ENCODE results near the gene CDKN2AIP. TPM values are rescaled to one million over a fixed set of nuclear protein-coding genes. Genes with fewer than 3 reads are reported as not detected.

The CDKN2AIP gene
- polyA plus RNA-seq, 1 of the 3 experiments (the other 2 are of a cell fraction), result 8.3 TPM

DNA sequence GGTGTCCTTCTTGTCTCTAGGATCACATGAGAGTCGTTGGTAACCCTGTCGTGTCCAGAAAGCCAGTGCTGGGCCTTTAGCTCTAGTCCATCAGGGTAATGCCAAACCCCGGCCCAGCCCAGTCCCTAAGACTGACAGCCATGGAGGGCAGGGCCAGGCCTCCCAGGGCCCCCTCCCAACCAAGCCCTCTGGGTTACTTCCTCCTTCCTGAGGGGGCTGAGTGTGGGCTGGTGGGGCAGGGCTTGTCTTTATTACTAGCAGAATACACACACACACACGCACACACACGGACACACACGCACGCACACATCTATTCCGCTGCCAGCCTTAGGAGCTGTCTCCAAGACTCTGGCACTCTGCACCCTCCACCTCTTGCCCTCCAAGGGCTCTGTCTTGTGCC is 35.6 kb upstream of the CDKN2AIP start:
- POLR2A ChIA-PET, result no interaction called here
- H3K9ac ChIP-seq, result no peak overlapping the region
- H2AFZ ChIP-seq (ENCODE audit: low read depth), result no peak overlapping the region
- H3K27ac ChIP-seq (ENCODE audit: low read depth in 2 of 2, low read length in 1 of 2), result no peak overlapping the region
- no peak for DNase-seq
- CTCF ChIA-PET, result interaction anchor here (2.2 kb wide), 1 partner anchor 152 kb away, joined by 10 read pairs; no protein-coding TSS in a partner anchor
- WGBS (ENCODE audit: low lambda C conversion rate), result 98% methylated on average over 8 of the region's 8 CpGs
- no peaks in the 10 kb centered on the region for H3K79me2 ChIP-seq (ENCODE audit: insufficient read depth)
- no peaks in the 10 kb centered on the region for H3K9me2 ChIP-seq
- H3K4me2 ChIP-seq, result no peak overlapping the region
- TF ChIP-seq, protein P1, sequence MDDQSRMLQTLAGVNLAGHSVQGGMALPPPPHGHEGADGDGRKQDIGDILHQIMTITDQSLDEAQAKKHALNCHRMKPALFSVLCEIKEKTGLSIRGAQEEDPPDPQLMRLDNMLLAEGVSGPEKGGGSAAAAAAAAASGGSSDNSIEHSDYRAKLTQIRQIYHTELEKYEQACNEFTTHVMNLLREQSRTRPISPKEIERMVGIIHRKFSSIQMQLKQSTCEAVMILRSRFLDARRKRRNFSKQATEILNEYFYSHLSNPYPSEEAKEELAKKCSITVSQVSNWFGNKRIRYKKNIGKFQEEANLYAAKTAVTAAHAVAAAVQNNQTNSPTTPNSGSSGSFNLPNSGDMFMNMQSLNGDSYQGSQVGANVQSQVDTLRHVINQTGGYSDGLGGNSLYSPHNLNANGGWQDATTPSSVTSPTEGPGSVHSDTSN (IDR thresholded peaks at IDR 0.05), result no peak
- no peak for TF ChIP-seq JUND (IDR thresholded peaks at IDR 0.05)
- TF ChIP-seq, protein P2, sequence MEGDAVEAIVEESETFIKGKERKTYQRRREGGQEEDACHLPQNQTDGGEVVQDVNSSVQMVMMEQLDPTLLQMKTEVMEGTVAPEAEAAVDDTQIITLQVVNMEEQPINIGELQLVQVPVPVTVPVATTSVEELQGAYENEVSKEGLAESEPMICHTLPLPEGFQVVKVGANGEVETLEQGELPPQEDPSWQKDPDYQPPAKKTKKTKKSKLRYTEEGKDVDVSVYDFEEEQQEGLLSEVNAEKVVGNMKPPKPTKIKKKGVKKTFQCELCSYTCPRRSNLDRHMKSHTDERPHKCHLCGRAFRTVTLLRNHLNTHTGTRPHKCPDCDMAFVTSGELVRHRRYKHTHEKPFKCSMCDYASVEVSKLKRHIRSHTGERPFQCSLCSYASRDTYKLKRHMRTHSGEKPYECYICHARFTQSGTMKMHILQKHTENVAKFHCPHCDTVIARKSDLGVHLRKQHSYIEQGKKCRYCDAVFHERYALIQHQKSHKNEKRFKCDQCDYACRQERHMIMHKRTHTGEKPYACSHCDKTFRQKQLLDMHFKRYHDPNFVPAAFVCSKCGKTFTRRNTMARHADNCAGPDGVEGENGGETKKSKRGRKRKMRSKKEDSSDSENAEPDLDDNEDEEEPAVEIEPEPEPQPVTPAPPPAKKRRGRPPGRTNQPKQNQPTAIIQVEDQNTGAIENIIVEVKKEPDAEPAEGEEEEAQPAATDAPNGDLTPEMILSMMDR (IDR thresholded peaks at IDR 0.05), result no peak
- no peaks in the 10 kb centered on the region for H3K27me3 ChIP-seq (ENCODE audit: insufficient read depth)
- H3K4me3 ChIP-seq (ENCODE audit: low read depth in 2 of 2, low read length in 1 of 2), result no peak overlapping the region
- H3K9me3 ChIP-seq, result no peaks in the 10 kb centered on the region
- H3K4me1 ChIP-seq (ENCODE audit: control insufficient read depth in 1 of 2, insufficient read depth in 2 of 2, low read depth in 1 of 2, low read length in 1 of 2), result peaks cover 0 to 9% of the 10 kb centered on the region in 2 experiments; a peak in 1 of 4 replicates
- no peaks in the 10 kb centered on the region for H3K36me3 ChIP-seq (replicated peaks in 1 of 2; ENCODE audit: control insufficient read depth in 1 of 2, insufficient read depth in 2 of 2, low read length in 1 of 2)
- no peaks in the 10 kb centered on the region for H4K20me1 ChIP-seq (ENCODE audit: insufficient read depth)
- no peaks in the 10 kb centered on the region for H3F3A ChIP-seq (replicated peaks; ENCODE audit: insufficient read depth)

GRCh38 chr4:183409483-183409882 is 35.0 kb upstream of the CDKN2AIP start:
- H3K9ac ChIP-seq, result no peak overlapping the region
- DNase-seq, result no peak
- no peaks in the 10 kb centered on the region for H3F3A ChIP-seq (replicated peaks; ENCODE audit: insufficient read depth)
- H3K36me3 ChIP-seq (replicated peaks in 1 of 2; ENCODE audit: control insufficient read depth in 1 of 2, insufficient read depth in 2 of 2, low read length in 1 of 2), result no peaks in the 10 kb centered on the region
- POLR2A ChIA-PET, result no interaction called here
- H3K27ac ChIP-seq (ENCODE audit: low read depth in 2 of 2, low read length in 1 of 2), result no peak overlapping the region
- no peak overlapping the region for H3K4me3 ChIP-seq (ENCODE audit: low read depth in 2 of 2, low read length in 1 of 2)
- no peaks in the 10 kb centered on the region for H3K9me3 ChIP-seq
- H3K4me2 ChIP-seq, result no peak overlapping the region
- H3K9me2 ChIP-seq, result no peaks in the 10 kb centered on the region
- CTCF ChIA-PET, result interaction anchor here (0.6 kb wide), 1 partner anchor 50 kb away, joined by 3 read pairs; no protein-coding TSS in a partner anchor
- H3K4me1 ChIP-seq (ENCODE audit: control insufficient read depth in 1 of 2, insufficient read depth in 2 of 2, low read depth in 1 of 2, low read length in 1 of 2), result peaks cover 0 to 3% of the 10 kb centered on the region in 2 experiments; a peak in 1 of 4 replicates
- no peaks in the 10 kb centered on the region for H3K27me3 ChIP-seq (ENCODE audit: insufficient read depth)
- WGBS (ENCODE audit: low lambda C conversion rate), result 98% methylated on average over 4 of the region's 4 CpGs
- no peak overlapping the region for H2AFZ ChIP-seq (ENCODE audit: low read depth)
- H4K20me1 ChIP-seq (ENCODE audit: insufficient read depth), result no peaks in the 10 kb centered on the region
- TF ChIP-seq NFIC (IDR thresholded peaks at IDR 0.05; ENCODE audit: borderline replicate concordance), result no peak
- TF ChIP-seq RCOR1 (IDR thresholded peaks at IDR 0.05; ENCODE audit: low read length), result no peak
- TF ChIP-seq EZH2phosphoT487 (IDR thresholded peaks at IDR 0.05; ENCODE audit: borderline replicate concordance, low read depth), result no peak
- TF ChIP-seq GABPA (IDR thresholded peaks at IDR 0.05; ENCODE audit: low read depth), result no peak
- no peak for TF ChIP-seq JUND (IDR thresholded peaks at IDR 0.05)
- TF ChIP-seq SIN3A (IDR thresholded peaks at IDR 0.05; ENCODE audit: borderline replicate concordance, low read depth, low read length), result no peak
- TF ChIP-seq, protein P3, sequence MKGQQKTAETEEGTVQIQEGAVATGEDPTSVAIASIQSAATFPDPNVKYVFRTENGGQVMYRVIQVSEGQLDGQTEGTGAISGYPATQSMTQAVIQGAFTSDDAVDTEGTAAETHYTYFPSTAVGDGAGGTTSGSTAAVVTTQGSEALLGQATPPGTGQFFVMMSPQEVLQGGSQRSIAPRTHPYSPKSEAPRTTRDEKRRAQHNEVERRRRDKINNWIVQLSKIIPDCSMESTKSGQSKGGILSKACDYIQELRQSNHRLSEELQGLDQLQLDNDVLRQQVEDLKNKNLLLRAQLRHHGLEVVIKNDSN (IDR thresholded peaks at IDR 0.05; ENCODE audit: borderline replicate concordance, low read depth), result no peak
- TF ChIP-seq TAF1 (IDR thresholded peaks at IDR 0.05; ENCODE audit: borderline replicate concordance, low read depth, low read length), result no peak
- TF ChIP-seq MEF2A (IDR thresholded peaks at IDR 0.05; ENCODE audit: borderline replicate concordance, low read depth), result no peak
- TF ChIP-seq TCF12 (IDR thresholded peaks at IDR 0.05), result no peak
- TF ChIP-seq TEAD4 (IDR thresholded peaks at IDR 0.05; ENCODE audit: borderline replicate concordance, insufficient read depth), result no peak
- no peak for TF ChIP-seq EP300 (IDR thresholded peaks at IDR 0.05; ENCODE audit: borderline replicate concordance in 1 of 2, low read depth in 1 of 2, low read length in 1 of 2)
- no peak for TF ChIP-seq ELF1 (IDR thresholded peaks at IDR 0.05)
- H3K79me2 ChIP-seq (ENCODE audit: insufficient read depth), result no peaks in the 10 kb centered on the region

Data from SK-N-SH (cell line).